Neutrophil (primary cell): ENCODE results near the gene PIGR.

ENCODE experiments used
- H3K27ac ChIP-seq: fragments of 200-600 bp; sonication (generic); 2 replicates; pipeline ENCODE4 v1.5.1; 2016; ENCODE audit warnings: mild to moderate bottlenecking, moderate library complexity
- H3K27me3 ChIP-seq: fragments of 200-600 bp; sonication (generic); 2 replicates; pipeline ENCODE4 v1.6.0; 2016; ENCODE audit warnings: mild to moderate bottlenecking
- H3K36me3 ChIP-seq: fragments of 200-600 bp; sonication (generic); 2 replicates; pipeline ENCODE4 v1.5.1; 2017
- H3K4me1 ChIP-seq, 2 experiments: fragments of 200-600 bp in 1 of 2; sonication (generic) in 1 of 2; 1 replicate in 1 of 2; 2 replicates in 1 of 2; pipeline versions ENCODE4 v1.5.1 to v1.6.1; 2013 to 2016; ENCODE audit warnings: low read depth in 1 of 2, low read length in 1 of 2, mild to moderate bottlenecking in 1 of 2, moderate library complexity in 1 of 2; ENCODE audit not compliant: control insufficient read depth in 1 of 2, insufficient read depth in 1 of 2
- H3K4me3 ChIP-seq, 2 experiments: fragments of 200-600 bp in 1 of 2; sonication (generic) in 1 of 2; 1 replicate in 1 of 2; 2 replicates in 1 of 2; pipeline ENCODE4 v1.5.1; 2013 to 2016; ENCODE audit warnings: low read depth in 1 of 2, low read length in 1 of 2, mild to moderate bottlenecking in 1 of 2, moderate library complexity in 1 of 2
- H3K9me3 ChIP-seq: fragments of 200-600 bp; sonication (generic); 2 replicates; pipeline ENCODE4 v1.5.1; 2016
- CTCF ChIP-seq: fragments of 200-600 bp; sonication (generic); IDR thresholded peaks from 2 replicates; pipeline ENCODE4 v1.5.1; 2016; ENCODE audit warnings: antibody characterized with exemption

Gene PIGR

GRCh38 chr1:206897175-206897574 lies 49.1 kb downstream of the PIGR start, which contains the start of gene IL24:
IL24 (plus strand) TSS chr1:206897443; CDS start chr1:206897833, 390 bp downstream.
- H3K27ac ChIP-seq = no peak within 1 kb of the TSS
- H3K36me3 ChIP-seq = no peaks in the 10 kb centered on the region
- no peak for TF ChIP-seq CTCF
- H3K27me3 ChIP-seq = peaks cover 16% of the 10 kb centered on the region
- no peaks in the 10 kb centered on the region for H3K4me1 ChIP-seq
- no peak within 1 kb of the TSS for H3K4me3 ChIP-seq
- no peaks in the 10 kb centered on the region for H3K9me3 ChIP-seq

GRCh38 chr1:206896261-206896660 lies 50.0 kb downstream of the PIGR start:
- Histone ChIP-seq H3K4me3 (no peak overlapping the region), H3K36me3 (no peaks in the 10 kb centered on the region), H3K9me3 (no peaks in the 10 kb centered on the region), H3K27me3 (peaks cover 19% of the 10 kb centered on the region), H3K4me1 (no peaks in the 10 kb centered on the region), H3K27ac (no peak overlapping the region)
- no peak for TF ChIP-seq CTCF

- no peaks in the 10 kb centered on the region for H3K4me1 ChIP-seq
- peaks cover 23% of the 10 kb centered on the region for H3K27me3 ChIP-seq
- no peak for TF ChIP-seq CTCF
- no peak overlapping the region for H3K27ac ChIP-seq
- no peaks in the 10 kb centered on the region for H3K36me3 ChIP-seq
- no peaks in the 10 kb centered on the region for H3K9me3 ChIP-seq
- no peak overlapping the region for H3K4me3 ChIP-seq
Measured at GRCh38 chr1:206895837-206896242, 50.4 kb downstream of the PIGR start.

GRCh38 chr1:206895325-206895724 lies 50.9 kb downstream of the PIGR start:
- Histone ChIP-seq H3K27ac (no peak overlapping the region), H3K4me3 (no peak overlapping the region), H3K9me3 (no peaks in the 10 kb centered on the region), H3K27me3 (peaks cover 28% of the 10 kb centered on the region), H3K4me1 (no peaks in the 10 kb centered on the region), H3K36me3 (no peaks in the 10 kb centered on the region)
- no peak for TF ChIP-seq CTCF

GRCh38 chr1:206893380-206893779 lies 52.9 kb downstream of the PIGR start:
- H3K4me3 ChIP-seq = no peak overlapping the region
- no peak for TF ChIP-seq CTCF
- H3K27me3 ChIP-seq = peaks cover 33% of the 10 kb centered on the region
- H3K36me3 ChIP-seq = no peaks in the 10 kb centered on the region
- no peaks in the 10 kb centered on the region for H3K9me3 ChIP-seq
- H3K27ac ChIP-seq = no peak overlapping the region
- H3K4me1 ChIP-seq = no peaks in the 10 kb centered on the region
